Liver (tissue), 3 donors: ENCODE results near the gene VIPR2.

ENCODE experiments used
- CTCF ChIP-seq: fragments of 150-350 bp; IDR thresholded peaks from 2 replicates; pipeline ENCODE4 v1.5.1; 2017; ENCODE audit warnings: improper control_type of control experiment, low read depth, low read length; ENCODE audit not compliant: missing input control
- EGR1 ChIP-seq, 2 donors: IDR thresholded peaks; 2 replicates each; pipeline ENCODE4 v1.6.1; 2016 to 2018; ENCODE audit warnings: antibody characterized with exemption in 2 of 2, low read depth in 2 of 2
- FOXA1 ChIP-seq: IDR thresholded peaks from 2 replicates; pipeline ENCODE4 v1.6.1; 2016; ENCODE audit warnings: antibody characterized with exemption
- JUND ChIP-seq, 2 donors: IDR thresholded peaks; 2 replicates each; pipeline ENCODE4 v1.6.1; 2016; ENCODE audit warnings: antibody characterized with exemption in 2 of 2
- MAX ChIP-seq: IDR thresholded peaks from 2 replicates; pipeline ENCODE4 v1.6.1; 2016; ENCODE audit warnings: antibody characterized with exemption
- SP1 ChIP-seq: IDR thresholded peaks from 2 replicates; pipeline ENCODE4 v1.6.1; 2018; ENCODE audit warnings: antibody characterized with exemption, mild to moderate bottlenecking
- TAF1 ChIP-seq: conservative IDR thresholded peaks from 2 replicates; pipeline ENCODE4 v1.6.1; 2016; ENCODE audit warnings: antibody characterized with exemption, mild to moderate bottlenecking
- YY1 ChIP-seq: IDR thresholded peaks from 2 replicates; pipeline ENCODE4 v1.6.1; 2016; ENCODE audit warnings: antibody characterized with exemption, mild to moderate bottlenecking
- donor health status: healthy.
- donor health status: healthy.

GRCh38 chr7:159094023-159094740, 50.5 kb downstream of the VIPR2 start:
- TF ChIP-seq CTCF (no peak), YY1 (no peak), TAF1 (no peak), JUND (IDR thresholded peaks at IDR 0.05) (no peak), EGR1 (IDR thresholded peaks at IDR 0.05; ENCODE audit: low read depth in 2 of 2) (no peak), MAX (no peak), SP1 (no peak), FOXA1 (no peak)
